ENCODE data around the gene ZDHHC11. TPM values are rescaled to one million over a fixed set of nuclear protein-coding genes. Genes with fewer than 3 reads are reported as not detected.
"Not testable (repeated sequence)": the region's sequence is repeated elsewhere in the genome, so short reads cannot be mapped to it uniquely, and the experiment has no call there.

ZDHHC11 gene
- polyA plus RNA-seq, 3 donors, result 8.5 to 12.0 (median 9.9) TPM

DNA sequence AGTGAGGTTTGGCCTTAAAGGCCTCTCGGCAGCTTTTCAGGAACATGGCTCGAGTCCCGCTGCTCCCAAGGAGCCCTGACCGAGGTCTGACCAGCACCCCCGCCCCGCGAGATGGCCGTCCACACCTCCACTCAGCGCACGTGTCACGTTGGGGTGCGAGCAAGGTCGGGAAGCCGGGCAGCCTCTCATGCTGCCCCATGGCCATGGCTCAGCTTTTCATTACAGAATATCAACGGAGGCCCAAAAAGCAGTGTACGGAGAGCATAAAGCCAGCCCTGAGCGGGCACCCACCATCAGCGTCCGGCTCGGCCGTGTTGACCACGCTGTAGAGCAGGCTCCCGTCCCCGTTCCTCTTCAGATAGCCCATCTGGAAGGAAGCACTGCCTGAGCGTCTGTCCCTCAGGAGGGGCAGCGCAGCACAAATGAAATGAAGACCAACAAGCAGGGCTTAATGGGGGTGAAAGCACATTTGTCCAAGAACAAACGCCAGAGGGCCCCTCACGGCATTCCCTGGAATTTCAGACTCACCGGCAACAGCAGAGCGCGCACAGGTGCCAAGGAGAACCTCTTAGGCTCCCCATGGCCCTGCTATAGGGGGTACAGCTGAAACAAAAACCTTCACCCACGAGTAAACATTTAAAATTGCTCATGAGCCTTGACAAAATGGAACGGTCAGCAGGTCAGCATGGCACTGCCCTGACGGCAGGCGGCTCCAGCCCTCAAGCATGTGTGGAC, 30.2 kb upstream of the ZDHHC11 start:
- no peak for DNase-seq

DNA sequence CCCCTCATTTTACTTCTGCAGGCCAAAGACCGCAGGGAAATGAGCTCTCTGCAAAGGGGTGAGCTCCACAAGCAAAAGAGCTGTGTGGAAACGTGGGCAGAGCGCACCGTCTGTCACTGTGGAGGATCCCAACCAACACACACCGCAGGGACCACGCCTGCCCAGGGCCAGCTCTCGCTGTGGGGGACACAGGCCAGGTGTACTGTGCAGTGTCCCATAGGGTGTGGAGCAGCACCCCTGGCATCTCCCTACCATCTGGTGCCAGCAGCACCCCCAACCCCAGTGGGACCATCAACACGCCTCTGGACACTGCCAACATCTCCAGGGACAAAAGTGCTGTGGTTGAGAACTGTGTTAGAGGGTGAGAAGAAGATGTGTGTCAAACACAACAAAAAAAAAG, 27.9 kb upstream of the ZDHHC11 start:
- not testable (repeated sequence) for DNase-seq

- DNase-seq, result no peak
These were observed 27.3 kb upstream of the ZDHHC11 start for GRCh38 chr5:878125-878524.

DNA sequence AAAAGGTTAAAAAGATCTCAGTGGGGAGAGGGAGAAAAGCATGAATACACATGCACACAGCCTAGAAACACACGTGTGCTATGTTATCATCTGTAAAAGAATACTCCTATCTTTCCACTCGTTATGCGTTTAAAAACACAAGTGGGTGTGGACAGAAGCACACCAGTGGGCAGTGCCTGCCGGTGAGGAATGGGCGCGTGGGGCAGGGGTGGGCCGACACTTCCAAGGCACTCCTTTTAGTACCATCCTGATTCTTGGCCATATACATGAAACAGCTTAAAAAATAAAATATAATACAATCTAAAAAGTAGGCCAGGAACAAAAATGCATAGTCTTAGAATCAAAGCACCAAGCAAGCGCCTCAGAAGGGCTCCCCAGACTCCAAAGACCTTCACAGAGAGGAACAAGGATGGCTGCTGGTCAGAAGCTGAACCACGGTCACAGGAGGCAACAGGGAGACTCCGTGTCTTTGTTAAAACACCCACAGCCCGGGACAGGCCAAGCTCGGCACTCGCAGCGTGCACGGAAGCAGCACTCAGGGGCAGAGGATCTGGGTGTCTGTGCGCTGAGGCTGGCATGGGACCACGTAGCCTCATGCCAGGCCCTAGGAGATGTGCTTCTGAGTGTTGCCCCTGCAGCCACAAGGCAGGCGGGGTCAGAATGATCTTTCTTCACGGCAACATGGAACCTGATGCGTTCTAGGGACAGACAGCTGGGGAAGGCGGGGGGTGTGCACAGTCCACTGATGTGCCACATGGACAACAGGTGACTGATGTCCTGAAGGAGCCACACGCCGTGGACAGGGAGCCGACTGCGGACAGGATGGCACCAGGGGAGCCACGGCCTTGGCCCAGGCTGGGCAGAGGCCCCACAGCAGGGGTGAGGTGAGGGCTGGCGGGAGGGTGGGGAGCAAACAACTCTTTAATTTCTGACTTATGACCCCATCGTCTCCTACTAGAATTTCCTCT, 25.9 kb upstream of the ZDHHC11 start:
- no peak for DNase-seq

GRCh38 chr5:875931-876330, 25.1 kb upstream of the ZDHHC11 start:
- DNase-seq, result no peak

GRCh38 chr5:873328-873727, 22.5 kb upstream of the ZDHHC11 start:
- DNase-seq, result no peak

DNA sequence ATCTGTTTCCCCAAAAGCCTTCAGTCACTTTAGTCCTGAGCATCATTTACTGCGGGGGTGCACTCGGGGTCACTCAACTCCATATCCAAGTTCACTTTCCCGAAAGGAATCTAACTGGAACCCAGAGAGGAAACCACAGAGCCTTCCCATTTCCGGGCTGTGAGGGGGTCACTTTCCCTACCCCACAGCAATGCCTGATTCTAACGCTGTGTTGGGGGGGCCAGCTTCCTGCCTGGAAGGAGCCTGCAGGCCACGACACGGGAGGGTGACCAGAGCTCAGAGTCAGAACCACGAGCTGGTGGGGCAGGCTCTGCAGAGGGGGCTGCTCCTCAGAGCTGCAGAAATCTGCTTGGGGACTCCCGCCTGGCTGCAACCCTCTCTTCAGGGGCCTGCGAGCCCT, 21.5 kb upstream of the ZDHHC11 start:
- DNase-seq, result no peak

DNA sequence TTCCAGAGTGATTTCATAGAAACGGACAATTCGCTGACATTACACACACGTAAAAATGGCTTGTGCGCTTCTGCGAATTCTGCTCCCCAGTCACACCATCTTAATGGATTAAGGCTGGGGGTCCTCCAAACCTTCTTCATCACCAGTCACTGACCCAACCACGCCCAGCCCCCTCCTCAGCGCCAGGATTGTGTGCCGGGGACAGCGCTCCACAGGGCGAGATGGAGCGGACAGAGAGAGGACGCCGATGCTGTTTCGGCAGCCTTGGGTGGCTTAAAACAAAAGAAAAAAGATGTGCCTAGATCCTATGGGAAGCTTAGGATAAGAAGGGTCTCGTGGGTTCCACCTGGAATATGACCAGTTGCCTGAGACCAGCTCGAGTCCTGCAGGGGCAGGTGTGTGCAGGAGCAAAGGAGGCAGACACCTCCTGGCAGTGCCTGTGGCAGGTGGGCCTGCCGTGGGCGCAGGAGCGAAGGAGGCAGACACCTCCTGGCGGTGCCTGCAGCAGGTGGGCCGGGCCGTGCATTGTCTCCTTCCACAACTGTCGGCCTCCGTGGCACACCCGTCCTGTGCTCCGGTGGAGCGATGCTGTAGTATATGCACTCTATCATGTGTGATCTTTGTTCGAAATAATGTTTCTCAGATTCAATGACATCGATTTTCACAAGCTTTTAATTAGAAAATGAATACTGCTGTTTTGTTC, 21.0 kb upstream of the ZDHHC11 start:
- DNase-seq, result no peak

- no peak for DNase-seq
These were observed 20.2 kb upstream of the ZDHHC11 start for GRCh38 chr5:870956-871355.

DNA sequence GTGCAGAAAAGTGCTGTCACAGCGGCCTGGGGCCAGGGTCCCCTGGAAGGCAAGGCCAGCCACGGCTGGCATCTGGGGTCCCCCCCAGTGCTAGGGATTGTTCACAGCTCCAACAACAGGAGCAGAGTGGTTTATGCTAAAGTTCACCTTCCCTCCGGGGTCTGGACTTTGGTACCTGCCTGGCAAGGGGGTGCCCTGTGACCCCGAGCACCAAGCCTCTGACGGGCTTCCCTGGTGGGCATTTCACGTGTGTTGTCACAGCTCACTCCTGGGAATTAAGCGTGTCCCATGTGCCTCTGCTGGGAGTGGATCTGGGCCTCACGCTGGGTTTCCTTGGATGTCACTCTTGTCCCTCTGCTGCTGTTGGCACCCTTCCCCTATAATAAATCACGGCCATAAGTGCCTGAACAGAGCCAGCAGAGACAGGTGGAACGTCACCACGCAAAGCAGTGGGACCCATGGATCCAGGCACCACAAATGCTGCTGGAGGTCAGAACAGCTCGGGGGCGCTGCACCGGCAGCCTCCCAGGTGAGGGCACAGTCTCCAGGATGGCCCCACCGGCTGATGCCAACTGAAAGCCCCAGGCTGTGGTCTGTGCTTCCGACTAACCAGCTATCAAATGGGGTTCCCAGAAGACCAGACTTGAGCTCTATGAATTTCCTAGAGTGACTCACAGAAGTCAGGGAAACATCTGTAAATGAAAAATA, 17.8 kb upstream of the ZDHHC11 start:
- DNase-seq, result no peak

DNA sequence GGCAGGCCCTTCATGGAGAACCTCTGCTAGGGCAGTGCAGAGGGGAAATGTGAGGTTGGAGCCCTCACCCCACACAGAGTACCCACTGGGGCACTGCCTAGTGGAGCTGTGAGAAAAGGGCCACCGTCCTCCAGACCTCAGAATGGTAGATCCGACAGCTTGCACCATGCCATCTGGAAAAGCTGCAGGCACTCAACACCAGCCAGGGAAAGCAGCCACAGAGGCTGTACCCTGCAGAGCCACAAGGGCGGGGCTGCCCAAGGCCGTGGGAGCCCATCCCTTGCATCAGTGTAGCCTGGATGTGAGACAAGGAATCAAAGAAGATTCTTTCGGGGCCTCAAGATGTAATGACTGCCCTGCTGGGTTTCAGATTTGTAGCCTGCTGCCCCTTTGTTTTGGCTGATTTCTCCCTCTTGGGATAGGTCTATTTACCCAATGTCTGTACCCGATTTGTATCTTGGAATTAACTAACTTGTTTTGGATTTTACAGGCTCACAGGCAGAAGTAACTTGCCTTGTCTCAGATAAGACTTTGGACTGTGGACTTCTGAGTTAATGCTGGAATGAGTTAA, 16.6 kb upstream of the ZDHHC11 start:
- DNase-seq, result no peak

DNA sequence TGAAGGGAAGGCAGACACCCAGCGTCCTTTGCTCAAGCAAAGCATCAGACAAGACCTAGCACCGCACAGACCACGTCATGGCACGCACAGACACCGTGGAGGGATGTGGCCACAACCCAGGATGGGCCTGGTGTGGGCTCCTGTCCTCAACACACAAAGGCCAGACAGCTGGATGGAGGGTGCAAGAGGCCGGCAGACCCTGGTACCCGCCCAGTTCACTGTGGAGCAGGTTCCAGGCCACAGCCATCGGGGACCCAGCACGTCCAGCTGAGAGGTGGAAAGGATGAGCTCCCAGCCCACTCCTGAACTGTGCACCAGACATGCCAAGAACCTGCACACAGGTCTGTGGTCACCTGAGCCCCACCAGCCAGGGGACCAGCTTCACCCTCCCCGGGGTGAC, 15.0 kb upstream of the ZDHHC11 start:
- DNase-seq, result no peak

GRCh38 chr5:865168-865521, 14.4 kb upstream of the ZDHHC11 start:
- DNase-seq, result no peak

DNA sequence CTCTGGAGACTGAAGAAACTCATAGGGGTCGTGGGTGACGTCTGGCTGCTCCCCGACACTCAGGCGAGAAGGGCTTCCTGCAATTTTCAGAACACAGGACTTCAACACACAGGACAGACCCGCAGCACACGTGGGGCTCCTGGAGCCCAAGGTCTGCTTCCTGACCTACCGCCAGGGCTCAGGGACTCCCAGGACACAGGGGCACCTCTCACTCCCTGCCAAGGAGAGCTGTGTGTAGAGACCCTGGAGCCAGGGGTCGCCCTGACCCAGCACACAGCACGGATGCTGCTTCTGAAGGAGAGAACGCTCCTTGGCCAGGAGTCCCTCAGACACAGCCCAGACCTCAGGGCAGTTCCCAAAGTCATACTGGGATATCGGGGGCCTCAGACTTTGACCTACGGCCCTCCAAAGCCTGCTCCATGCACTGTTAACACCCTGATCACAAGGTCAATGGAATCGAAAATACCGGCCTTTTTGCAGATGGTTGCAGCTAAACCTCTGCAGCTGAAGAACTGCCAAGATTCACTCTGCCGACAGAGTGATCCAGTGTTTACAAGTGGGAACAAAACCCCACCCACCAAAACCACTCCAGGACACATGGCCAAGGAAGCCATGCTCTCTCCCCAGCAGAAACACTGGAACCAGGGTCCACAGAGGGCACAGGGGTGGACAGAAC, 13.8 kb upstream of the ZDHHC11 start:
- no peak for DNase-seq

- no peak for DNase-seq
These were observed 12.5 kb upstream of the ZDHHC11 start for GRCh38 chr5:863244-863805.

GRCh38 chr5:862367-863243, 11.8 kb upstream of the ZDHHC11 start:
- no peak for DNase-seq

GRCh38 chr5:861442-862366, 10.9 kb upstream of the ZDHHC11 start:
- no peak for DNase-seq

DNA sequence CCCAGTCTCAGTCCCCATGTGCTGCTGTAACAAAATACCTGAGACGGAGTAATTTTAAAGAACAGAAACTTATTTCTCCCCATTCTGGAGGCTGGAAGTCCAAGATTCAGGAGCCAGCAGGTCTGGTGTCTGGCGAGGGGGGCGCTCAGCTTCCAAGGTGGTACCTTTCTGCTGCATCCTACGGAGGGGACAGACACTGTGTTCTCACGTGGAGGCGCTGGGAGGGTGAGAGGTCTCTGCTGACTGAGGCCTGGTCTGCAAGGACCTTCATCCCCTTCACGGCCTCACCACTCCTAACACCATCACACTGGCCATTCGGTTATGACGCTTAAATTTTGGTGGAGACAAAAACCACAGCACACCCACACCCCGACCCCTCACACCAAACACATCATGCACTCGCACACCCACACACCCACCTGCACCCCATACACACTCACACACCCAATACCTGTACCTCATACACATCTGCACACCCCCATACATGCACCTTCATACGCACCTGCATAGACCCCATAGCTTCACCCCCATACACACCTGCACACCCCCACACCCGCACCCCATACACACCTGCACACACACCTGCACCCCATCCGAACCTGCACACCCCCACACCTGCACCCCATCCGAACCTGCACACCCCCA, 9.8 kb upstream of the ZDHHC11 start:
- no peak for DNase-seq

All from renal pelvis (tissue), 4 donors.